Measurements from ENCODE around the gene RNF6.
"Not testable (repeated sequence)": the region's sequence is repeated elsewhere in the genome, so short reads cannot be mapped to it uniquely, and the experiment has no call there.

The RNF6 gene

DNA sequence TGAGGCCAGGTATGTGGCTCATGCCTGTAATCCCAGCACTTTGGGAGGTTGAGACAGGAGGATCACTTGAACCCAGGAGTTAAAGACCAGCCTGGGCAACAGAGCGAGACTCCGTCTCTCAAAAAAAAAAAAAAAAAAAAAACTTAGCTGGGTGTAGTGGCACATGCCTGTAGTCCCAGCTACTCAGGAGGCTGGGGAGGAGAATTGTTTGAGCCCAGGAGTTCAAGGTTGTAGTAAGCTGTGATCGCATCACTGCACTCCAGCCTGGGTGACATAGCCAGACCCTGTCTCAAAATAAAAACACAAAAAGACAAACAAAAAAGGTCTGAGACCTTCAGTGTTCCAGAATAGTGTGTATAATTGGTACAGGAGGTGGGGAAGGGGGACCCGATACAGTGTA is 29.9 kb upstream of the RNF6 start:
- not testable (repeated sequence) for H3K9ac ChIP-seq (ENCODE audit: low read depth, low read length); H3K4me2 ChIP-seq (ENCODE audit: low read length); H3K4me1 ChIP-seq (ENCODE audit: control insufficient read depth, insufficient read depth, low read length); H3K4me3 ChIP-seq (ENCODE audit: low read length); H3K9me3 ChIP-seq (replicated peaks; ENCODE audit: low read length); H3K36me3 ChIP-seq (ENCODE audit: insufficient read depth, low read length)
- peaks cover 29% of the 10 kb centered on the region for H3K27me3 ChIP-seq (ENCODE audit: control insufficient read depth, insufficient read depth, low read length)

- H3K27me3 ChIP-seq (ENCODE audit: control insufficient read depth, insufficient read depth, low read length): peaks cover 34% of the 10 kb centered on the region
- H3K9me3 ChIP-seq (replicated peaks; ENCODE audit: low read length): no peaks in the 10 kb centered on the region
- no peak overlapping the region for H3K9ac ChIP-seq (ENCODE audit: low read depth, low read length)
- H3K4me2 ChIP-seq (ENCODE audit: low read length): no peak overlapping the region
- H3K36me3 ChIP-seq (ENCODE audit: insufficient read depth, low read length): no peaks in the 10 kb centered on the region
- no peak overlapping the region for H3K4me3 ChIP-seq (ENCODE audit: low read length)
- no peaks in the 10 kb centered on the region for H3K4me1 ChIP-seq (ENCODE audit: control insufficient read depth, insufficient read depth, low read length)
Measured at GRCh38 chr13:26249551-26249950, 27.4 kb upstream of the RNF6 start.

DNA sequence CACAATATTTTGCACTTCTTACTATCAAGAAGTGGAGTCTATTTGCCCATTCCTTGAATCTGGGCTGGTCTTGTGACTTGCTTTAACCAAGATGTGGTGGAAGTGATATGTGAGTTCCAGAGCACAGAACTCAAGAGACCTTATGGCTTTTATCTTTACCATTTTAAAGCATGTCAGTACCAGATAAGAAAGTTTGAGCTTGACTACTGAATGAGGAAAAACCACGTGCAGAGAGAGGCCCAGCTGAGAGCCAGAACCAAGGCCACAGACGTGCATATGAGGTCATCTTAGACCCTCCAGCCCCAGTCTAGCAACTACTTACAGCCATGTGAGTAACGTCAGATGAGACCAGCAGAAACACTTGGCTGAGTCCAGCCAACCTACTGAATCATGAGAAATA is 25.5 kb upstream of the RNF6 start:
- no peaks in the 10 kb centered on the region for H3K36me3 ChIP-seq (ENCODE audit: insufficient read depth, low read length)
- H3K4me3 ChIP-seq (ENCODE audit: low read length): no peak overlapping the region
- no peak overlapping the region for H3K4me2 ChIP-seq (ENCODE audit: low read length)
- no peak overlapping the region for H3K9ac ChIP-seq (ENCODE audit: low read depth, low read length)
- H3K27me3 ChIP-seq (ENCODE audit: control insufficient read depth, insufficient read depth, low read length): peaks cover 34% of the 10 kb centered on the region
- H3K4me1 ChIP-seq (ENCODE audit: control insufficient read depth, insufficient read depth, low read length): no peaks in the 10 kb centered on the region
- H3K9me3 ChIP-seq (replicated peaks; ENCODE audit: low read length): no peaks in the 10 kb centered on the region

DNA sequence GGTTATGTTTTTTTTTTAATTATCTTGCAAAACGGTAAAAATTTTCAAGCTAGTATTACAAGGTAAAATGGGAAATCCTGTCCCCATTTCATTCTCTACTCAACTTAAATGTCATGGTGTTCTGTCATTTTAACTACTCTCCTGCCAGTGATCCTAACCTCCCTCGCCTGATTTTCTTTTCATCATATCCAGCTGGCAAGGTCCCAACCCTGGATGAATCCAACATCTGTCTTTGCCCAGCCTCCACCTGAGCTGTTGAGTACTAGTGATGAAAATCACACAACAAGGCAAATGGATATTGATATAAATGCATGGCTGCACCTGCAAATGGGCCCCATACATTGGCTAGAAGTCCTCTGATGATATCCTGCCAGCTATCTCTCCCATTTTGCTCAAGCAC is 24.9 kb upstream of the RNF6 start:
- H3K9me3 ChIP-seq (replicated peaks; ENCODE audit: low read length): no peaks in the 10 kb centered on the region
- H3K4me1 ChIP-seq (ENCODE audit: control insufficient read depth, insufficient read depth, low read length): no peaks in the 10 kb centered on the region

DNA sequence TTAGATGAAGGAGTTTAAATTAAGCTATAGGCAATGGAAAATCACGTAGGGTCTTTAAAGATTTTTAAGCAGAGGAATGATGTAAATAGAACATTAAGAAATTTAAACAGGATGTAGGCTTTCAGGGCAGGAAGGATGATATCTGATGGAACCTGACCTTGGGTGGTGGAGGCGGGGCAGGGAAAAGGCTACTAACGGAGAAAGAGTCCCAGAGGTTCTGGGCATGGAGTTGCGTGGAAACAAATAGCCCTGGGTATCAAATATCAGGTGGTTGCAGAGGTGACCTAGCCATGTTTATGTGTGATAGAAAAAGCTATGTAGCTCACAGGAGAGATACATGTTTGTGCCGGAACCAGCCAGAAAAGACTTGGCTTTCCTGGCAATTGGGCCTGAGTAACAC is 24.0 kb upstream of the RNF6 start:
- no peaks in the 10 kb centered on the region for H3K36me3 ChIP-seq (ENCODE audit: insufficient read depth, low read length)
- H3K9ac ChIP-seq (ENCODE audit: low read depth, low read length): no peak overlapping the region
- no peak overlapping the region for H3K4me2 ChIP-seq (ENCODE audit: low read length)
- H3K9me3 ChIP-seq (replicated peaks; ENCODE audit: low read length): no peaks in the 10 kb centered on the region
- no peaks in the 10 kb centered on the region for H3K4me1 ChIP-seq (ENCODE audit: control insufficient read depth, insufficient read depth, low read length)
- no peak overlapping the region for H3K4me3 ChIP-seq (ENCODE audit: low read length)
- peaks cover 34% of the 10 kb centered on the region for H3K27me3 ChIP-seq (ENCODE audit: control insufficient read depth, insufficient read depth, low read length)

More for the DNA sequence above, 24.9 kb upstream of the RNF6 start:
- no peak overlapping the region for H3K4me2 ChIP-seq (ENCODE audit: low read length)
- H3K27me3 ChIP-seq (ENCODE audit: control insufficient read depth, insufficient read depth, low read length): peaks cover 34% of the 10 kb centered on the region
- H3K9ac ChIP-seq (ENCODE audit: low read depth, low read length): no peak overlapping the region
- H3K36me3 ChIP-seq (ENCODE audit: insufficient read depth, low read length): no peaks in the 10 kb centered on the region
- H3K4me3 ChIP-seq (ENCODE audit: low read length): no peak overlapping the region

DNA sequence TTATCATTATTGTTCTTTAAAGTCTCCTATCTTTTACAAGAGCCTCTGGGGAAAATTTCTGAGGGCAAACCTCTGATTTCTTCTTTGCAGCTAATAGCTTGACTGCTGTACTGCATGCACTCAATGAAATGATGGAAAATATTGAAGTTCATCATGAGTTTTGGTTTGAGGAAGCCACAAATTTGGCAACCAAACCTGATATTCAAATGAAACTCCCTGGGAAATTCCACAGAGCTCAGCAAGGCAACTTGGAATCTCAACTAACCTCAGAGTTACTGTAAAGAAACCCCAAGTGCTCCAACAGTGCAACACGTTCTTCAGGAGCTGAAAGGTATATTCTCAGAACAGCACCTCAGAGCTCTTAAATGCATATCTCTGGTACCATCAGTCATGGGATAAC is 14.2 kb upstream of the RNF6 start:
- H3K27me3 ChIP-seq (ENCODE audit: control insufficient read depth, insufficient read depth, low read length): peaks cover 19% of the 10 kb centered on the region

GRCh38 chr13:26230703-26231102 is 8.6 kb upstream of the RNF6 start:
- Histone ChIP-seq H3K9me3 (replicated peaks; ENCODE audit: low read length) (no peaks in the 10 kb centered on the region), H3K4me1 (ENCODE audit: control insufficient read depth, insufficient read depth, low read length) (no peaks in the 10 kb centered on the region), H3K9ac (ENCODE audit: low read depth, low read length) (no peak overlapping the region), H3K27me3 (ENCODE audit: control insufficient read depth, insufficient read depth, low read length) (peaks cover 9% of the 10 kb centered on the region), H3K36me3 (ENCODE audit: insufficient read depth, low read length) (no peaks in the 10 kb centered on the region), H3K4me2 (ENCODE audit: low read length) (no peak overlapping the region), H3K4me3 (ENCODE audit: low read length) (no peak overlapping the region)

More for the DNA sequence above, 14.2 kb upstream of the RNF6 start:
- no peak overlapping the region for H3K4me2 ChIP-seq (ENCODE audit: low read length)
- H3K4me1 ChIP-seq (ENCODE audit: control insufficient read depth, insufficient read depth, low read length): no peaks in the 10 kb centered on the region
- H3K9me3 ChIP-seq (replicated peaks; ENCODE audit: low read length): no peaks in the 10 kb centered on the region
- no peak overlapping the region for H3K4me3 ChIP-seq (ENCODE audit: low read length)
- no peaks in the 10 kb centered on the region for H3K36me3 ChIP-seq (ENCODE audit: insufficient read depth, low read length)
- H3K9ac ChIP-seq (ENCODE audit: low read depth, low read length): no peak overlapping the region

GRCh38 chr13:26229080-26229615 is 7.0 kb upstream of the RNF6 start:
- no peak overlapping the region for H3K9ac ChIP-seq (ENCODE audit: low read depth, low read length)
- H3K9me3 ChIP-seq (replicated peaks; ENCODE audit: low read length): no peaks in the 10 kb centered on the region
- no peak overlapping the region for H3K4me3 ChIP-seq (ENCODE audit: low read length)
- no peaks in the 10 kb centered on the region for H3K4me1 ChIP-seq (ENCODE audit: control insufficient read depth, insufficient read depth, low read length)
- no peaks in the 10 kb centered on the region for H3K36me3 ChIP-seq (ENCODE audit: insufficient read depth, low read length)
- H3K27me3 ChIP-seq (ENCODE audit: control insufficient read depth, insufficient read depth, low read length): peaks cover 5% of the 10 kb centered on the region
- no peak overlapping the region for H3K4me2 ChIP-seq (ENCODE audit: low read length)

DNA sequence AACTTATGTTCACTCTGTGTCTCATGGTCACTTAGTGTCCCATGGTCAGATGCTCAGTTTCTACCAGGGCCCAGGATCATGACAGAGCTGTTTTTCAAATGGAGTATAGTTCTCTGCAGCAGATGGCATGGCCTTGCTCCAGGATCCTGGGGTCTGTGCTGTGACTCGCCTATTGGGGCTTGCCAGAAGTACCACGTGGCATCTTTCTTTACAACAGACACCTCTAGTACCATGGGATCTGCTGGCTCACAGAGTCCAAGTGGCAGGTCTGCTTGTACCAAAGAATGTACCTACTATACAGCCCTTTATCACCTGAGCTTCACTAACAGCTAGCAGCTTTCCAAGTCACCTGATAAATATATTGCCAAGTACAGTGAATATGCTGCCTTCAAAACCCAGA is 6.0 kb upstream of the RNF6 start:
- Histone ChIP-seq H3K4me1 (ENCODE audit: control insufficient read depth, insufficient read depth, low read length) (peaks cover under 1% of the 10 kb centered on the region), H3K4me2 (ENCODE audit: low read length) (no peak overlapping the region), H3K9ac (ENCODE audit: low read depth, low read length) (no peak overlapping the region), H3K4me3 (ENCODE audit: low read length) (no peak overlapping the region), H3K9me3 (replicated peaks; ENCODE audit: low read length) (no peaks in the 10 kb centered on the region), H3K36me3 (ENCODE audit: insufficient read depth, low read length) (no peaks in the 10 kb centered on the region), H3K27me3 (ENCODE audit: control insufficient read depth, insufficient read depth, low read length) (peaks cover 5% of the 10 kb centered on the region)

- peaks cover 5% of the 10 kb centered on the region for H3K27me3 ChIP-seq (ENCODE audit: control insufficient read depth, insufficient read depth, low read length)
- H3K4me2 ChIP-seq (ENCODE audit: low read length): no peak overlapping the region
- no peaks in the 10 kb centered on the region for H3K9me3 ChIP-seq (replicated peaks; ENCODE audit: low read length)
- H3K9ac ChIP-seq (ENCODE audit: low read depth, low read length): no peak overlapping the region
- no peak overlapping the region for H3K4me3 ChIP-seq (ENCODE audit: low read length)
- H3K36me3 ChIP-seq (ENCODE audit: insufficient read depth, low read length): no peaks in the 10 kb centered on the region
- H3K4me1 ChIP-seq (ENCODE audit: control insufficient read depth, insufficient read depth, low read length): peaks cover 7% of the 10 kb centered on the region
Measured at GRCh38 chr13:26227166-26227971, 5.3 kb upstream of the RNF6 start.

- Histone ChIP-seq H3K4me3 (ENCODE audit: low read length) (no peak overlapping the region), H3K4me1 (ENCODE audit: control insufficient read depth, insufficient read depth, low read length) (peaks cover 7% of the 10 kb centered on the region), H3K27me3 (ENCODE audit: control insufficient read depth, insufficient read depth, low read length) (peaks cover 5% of the 10 kb centered on the region), H3K9ac (ENCODE audit: low read depth, low read length) (no peak overlapping the region), H3K36me3 (ENCODE audit: insufficient read depth, low read length) (no peaks in the 10 kb centered on the region), H3K9me3 (replicated peaks; ENCODE audit: low read length) (no peaks in the 10 kb centered on the region), H3K4me2 (ENCODE audit: low read length) (no peak overlapping the region)
Measured at GRCh38 chr13:26225896-26226617, 3.9 kb upstream of the RNF6 start.

Measured in skeletal muscle satellite cell (primary cell).